GM19438 (cell line): ENCODE data around the gene ARMC3.
"Not testable (repeated sequence)": the region's sequence is repeated elsewhere in the genome, so short reads cannot be mapped to it uniquely, and the experiment has no call there.

ENCODE experiments used
- ATAC-seq: cut with Tn5 transposase; IDR thresholded peaks from one replicate; pipeline ENCODE4 v1.9.1; 2021; ENCODE audit warnings: low read depth; ENCODE audit not compliant: unreplicated experiment

Gene ARMC3

DNA sequence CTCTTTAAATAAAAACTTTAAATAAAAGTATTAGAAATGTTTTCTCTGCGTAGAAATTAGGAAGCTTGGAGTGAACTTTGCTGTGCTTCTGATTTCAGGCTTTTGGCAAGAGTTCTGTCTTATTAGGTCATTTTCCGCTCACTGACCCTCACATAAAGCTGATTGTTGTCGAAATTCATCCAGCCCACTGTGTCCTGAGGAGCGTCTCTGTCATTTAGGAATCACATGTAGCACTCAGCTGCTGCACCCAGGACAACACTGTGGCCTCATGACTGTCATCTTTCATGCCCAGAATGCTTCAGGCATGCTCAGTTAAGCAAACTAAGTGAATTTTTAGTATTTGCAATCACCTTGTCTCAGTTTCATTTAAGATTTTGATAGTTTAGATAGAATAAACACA lies 109.7 kb downstream of the ARMC3 start:
- ATAC-seq = no peak

DNA sequence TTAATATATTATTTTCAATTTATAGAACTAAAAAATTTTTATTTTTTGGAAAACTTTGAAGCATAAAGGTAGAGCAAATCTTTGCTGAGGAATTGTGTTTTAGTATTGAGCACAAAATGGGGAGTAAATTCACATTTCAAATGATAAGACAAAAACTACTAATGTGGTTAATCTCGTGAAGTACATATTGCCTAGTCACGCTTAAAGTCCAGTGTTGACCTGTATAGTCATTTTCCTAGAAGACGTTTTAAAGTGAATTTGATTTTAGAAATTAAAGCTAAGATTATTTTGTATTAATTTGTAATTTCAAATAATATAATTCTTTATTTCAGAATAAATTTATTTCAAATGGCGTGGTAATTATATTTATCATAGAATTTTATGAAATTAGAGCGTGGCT lies 110.3 kb downstream of the ARMC3 start:
- no peak for ATAC-seq

DNA sequence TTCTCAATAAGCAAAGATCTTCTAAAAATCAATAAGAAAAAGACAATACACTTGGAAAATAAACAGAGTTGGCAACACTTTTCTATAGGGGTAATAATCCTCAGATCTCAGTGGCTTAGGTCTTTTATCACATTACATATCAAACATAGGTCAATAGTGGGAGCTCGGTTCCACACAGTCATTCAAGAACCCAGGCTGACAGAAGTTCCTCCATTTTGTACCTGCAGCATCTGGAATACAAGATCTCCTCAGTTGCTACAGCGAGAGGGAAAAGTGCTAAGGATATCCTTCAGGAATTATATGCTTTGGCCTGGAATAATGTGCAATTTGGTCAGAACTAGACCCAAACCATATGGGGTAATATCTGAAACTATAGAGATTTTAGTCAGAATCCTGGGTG lies 112.1 kb downstream of the ARMC3 start:
- no peak for ATAC-seq

DNA sequence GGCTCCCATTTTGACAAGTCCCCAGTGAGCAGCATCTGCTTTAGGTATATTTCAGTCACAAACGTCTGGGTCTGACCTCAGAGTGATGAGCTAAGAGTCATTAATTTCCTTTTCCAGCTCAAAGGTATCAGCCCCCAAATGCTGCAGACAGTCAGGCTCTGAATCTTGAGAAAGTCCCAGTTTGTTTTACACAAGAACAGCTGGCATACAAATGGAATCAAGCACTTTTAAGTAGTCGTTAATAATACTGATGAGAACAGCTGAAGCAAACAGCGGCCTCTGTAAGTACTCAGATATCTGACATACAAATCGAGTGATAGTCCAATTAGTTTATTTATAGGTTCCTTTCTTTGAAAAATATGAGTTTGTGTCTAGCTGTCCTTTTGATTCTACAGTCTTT lies 118.2 kb downstream of the ARMC3 start:
- no peak for ATAC-seq

DNA sequence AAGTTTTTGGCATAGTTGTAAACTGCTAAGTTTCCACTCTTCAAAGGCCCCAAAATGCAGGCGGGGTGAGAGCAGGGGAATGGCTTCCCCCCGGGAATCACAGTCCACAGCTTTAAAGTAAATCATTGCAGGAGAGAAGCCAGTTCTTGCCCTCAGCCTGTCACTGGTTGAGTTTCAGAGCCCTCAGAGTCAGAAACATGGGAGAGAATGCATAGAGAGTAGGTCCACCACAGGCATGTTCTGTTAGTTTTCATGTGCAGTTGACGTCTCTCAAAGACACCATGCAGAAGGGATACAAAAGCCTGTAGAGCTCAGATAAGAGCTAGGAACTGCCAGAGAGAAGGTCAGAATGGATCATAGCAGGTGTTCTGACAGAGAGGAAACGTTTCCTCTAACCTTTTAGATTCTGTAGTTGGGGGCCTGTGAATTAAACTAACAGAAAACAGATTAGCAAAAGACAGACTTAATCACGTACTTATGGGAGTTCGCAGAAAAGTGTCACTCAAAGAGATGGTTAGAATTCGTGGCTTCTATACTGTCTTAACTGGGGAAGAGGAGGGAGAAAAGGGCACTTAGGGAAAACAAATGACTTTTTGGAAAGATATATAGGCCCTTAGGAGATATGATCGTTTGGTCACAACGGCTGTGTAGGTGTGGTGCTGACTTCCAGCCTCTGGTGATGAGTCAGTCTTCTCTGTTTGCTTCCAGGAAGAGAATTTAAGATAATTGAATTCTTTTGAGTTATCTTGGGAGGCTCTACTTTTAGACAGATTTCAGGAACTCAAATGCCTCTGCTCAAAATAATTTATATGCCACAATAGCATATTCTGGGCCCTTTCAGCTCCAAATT lies 119.6 kb downstream of the ARMC3 start:
- ATAC-seq = no peak

DNA sequence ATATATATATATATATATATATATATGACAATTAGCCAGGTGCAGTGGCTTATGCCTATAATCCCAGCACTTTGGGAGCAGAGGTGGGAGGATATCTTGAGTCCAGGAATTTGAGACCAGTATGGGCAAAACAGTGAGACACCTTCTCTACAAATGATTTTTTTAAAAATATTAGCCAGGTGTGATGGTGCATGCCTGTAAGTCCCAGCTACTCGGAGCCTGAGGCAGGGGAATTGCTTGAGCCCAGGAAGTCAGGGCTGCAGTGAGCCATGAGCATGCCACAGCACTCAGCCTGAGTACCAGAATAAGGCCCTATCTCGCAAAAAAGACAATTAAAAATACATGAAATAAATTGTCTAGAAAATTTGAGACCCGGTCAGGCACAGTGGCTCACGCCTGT lies 120.3 kb downstream of the ARMC3 start:
- ATAC-seq = no peak

DNA sequence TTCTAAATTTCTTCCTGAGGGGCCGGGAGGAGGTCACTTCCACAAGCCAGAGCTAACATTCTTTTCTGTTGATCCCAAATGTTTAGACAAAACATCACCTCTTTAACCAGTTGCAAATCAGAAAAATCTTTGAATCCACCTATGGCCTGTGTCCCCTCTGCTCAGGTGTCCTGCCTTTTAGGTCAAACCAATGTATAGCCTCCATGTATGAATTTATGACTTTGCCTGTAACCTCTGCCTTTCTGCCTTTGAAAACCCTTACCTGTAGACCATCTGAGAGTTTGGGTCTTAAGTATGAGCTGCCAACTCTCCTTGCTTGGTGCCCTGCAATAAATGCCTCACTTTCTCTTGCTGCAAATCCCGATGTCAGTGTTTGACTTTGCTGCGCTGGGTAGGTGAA lies 123.4 kb downstream of the ARMC3 start:
- ATAC-seq = no peak

DNA sequence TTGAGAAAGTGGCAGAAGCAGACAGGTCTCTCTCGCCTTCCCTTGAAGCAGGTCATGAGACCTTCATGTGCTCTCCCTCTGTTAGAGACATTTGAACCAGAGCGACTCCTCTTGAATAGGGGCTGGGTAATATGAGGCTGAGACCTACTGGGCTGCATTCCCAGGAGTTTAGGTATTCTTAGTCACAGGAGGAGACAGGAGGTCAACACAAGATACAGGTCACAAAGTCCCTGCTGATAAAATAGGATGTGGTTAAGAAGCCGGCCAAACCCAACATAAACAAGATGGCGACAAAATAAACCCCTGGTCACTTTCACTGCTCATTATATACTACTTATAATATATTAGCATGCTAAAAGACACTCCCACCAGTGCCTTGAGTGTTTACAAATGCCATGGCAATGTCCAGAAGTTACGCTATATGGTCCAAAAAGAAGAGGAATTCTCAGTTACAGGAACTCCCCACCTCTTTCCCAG lies 124.0 kb downstream of the ARMC3 start:
- no peak for ATAC-seq

DNA sequence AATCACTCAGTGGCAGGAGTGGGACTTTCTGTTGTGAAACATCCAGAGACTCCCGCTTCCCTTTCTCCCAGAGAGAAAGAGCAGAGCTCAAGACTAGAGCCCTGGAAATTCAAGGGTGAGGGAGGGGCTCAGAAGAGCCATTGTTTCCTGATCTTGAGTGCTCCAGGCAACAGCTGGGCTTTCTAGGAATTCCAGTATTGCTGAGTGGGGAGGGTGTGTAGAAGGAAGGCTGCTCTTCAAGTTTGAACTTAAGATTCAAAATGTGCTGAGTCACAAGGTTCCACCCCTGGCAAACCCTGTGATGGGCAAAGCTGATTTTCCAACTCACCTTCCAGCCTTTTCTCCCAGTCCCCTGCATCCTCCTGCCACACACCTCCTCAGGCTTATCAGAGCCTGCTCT lies 125.2 kb downstream of the ARMC3 start:
- ATAC-seq = no peak

DNA sequence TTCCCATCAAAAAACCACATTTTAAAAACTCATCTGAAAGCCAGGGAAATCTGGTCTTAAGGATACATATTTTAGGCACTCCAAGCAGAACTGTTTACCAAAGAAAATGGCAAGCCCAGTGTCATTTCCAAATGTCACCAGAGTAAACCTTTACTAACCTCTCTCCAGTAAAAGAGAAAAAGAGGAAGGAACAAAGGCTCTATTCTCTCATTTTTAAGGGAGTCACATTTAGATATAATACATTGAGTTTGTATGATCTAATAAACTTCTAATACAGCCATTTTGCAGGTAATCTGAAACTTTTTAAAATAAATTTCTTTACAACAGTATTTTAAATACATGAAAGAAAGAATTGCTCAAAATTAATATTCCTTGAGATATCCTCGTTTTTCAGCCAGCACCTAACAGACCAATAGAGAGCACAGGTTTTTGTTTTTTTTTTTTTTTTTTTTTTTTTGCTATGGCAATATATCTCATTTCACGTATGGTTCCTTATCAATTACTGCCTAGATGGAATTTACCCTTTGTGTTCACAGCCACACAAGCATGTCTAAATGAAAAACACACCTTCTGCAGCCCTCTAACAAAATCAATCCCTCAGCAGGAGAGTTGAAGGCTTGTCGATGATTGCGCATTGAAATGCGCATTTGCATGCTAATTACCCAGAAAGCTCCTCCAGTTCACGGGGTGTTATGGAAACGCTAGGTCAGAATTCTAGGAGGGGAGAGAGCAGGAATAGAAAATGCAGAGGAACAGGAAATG lies 127.8 kb downstream of the ARMC3 start:
- ATAC-seq = no peak

DNA sequence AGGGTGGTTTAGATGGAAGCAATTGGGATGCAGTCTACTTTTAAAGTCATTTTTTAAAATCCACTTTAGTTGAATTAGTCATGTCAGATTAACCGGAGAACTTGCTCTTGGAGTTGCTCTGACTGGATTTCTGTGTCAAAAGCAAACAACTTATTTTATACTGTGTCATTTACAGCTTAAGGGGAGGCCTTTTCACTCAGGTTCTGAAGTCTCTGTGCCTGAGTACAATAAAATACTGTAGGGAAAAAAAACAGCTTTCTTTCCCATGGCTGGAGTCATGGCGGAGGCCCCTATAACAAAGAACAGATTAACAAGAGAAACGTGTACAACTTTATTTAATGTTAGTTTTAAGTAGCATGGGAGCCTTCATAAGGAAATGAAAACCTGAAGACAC lies 128.3 kb downstream of the ARMC3 start:
- no peak for ATAC-seq

DNA sequence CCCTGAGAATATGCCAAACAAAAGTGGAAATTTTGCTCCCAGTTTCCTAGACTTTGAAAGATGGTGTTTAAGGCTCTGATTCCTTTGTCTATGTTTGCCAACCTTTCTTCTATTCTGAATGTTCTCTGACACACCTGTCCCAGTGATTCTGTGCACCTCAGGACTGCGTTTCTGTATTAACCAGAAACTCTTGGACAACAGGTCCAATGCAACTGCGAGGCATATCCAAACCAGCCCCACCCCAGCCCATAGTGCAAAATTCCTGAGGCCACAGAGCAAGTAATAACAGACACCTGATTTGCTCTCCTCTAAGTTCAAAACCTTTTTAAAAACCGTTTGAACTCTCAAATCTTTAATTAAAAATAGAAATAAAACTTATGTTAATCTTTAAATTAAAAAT lies 130.5 kb downstream of the ARMC3 start:
- ATAC-seq = no peak

DNA sequence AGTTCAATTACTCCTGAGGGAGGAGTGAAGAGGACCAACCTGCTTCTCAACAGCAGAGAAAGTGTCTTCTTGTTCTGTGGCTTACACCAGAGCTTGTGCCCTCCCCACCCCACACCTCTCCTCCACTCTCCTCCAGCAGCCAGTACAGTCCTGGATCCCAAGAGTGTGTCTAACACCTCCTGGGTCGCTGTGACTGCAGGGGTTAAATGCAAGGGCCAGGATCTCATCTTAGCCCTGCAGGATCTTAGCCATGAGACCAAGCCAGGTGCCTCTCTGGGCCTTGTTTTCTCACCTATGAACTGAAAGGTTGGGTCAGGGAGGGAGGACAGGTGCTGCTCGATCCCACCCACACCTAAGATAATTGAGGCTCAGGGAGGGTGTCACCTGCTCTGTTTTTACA lies 133.1 kb downstream of the ARMC3 start:
- no peak for ATAC-seq

DNA sequence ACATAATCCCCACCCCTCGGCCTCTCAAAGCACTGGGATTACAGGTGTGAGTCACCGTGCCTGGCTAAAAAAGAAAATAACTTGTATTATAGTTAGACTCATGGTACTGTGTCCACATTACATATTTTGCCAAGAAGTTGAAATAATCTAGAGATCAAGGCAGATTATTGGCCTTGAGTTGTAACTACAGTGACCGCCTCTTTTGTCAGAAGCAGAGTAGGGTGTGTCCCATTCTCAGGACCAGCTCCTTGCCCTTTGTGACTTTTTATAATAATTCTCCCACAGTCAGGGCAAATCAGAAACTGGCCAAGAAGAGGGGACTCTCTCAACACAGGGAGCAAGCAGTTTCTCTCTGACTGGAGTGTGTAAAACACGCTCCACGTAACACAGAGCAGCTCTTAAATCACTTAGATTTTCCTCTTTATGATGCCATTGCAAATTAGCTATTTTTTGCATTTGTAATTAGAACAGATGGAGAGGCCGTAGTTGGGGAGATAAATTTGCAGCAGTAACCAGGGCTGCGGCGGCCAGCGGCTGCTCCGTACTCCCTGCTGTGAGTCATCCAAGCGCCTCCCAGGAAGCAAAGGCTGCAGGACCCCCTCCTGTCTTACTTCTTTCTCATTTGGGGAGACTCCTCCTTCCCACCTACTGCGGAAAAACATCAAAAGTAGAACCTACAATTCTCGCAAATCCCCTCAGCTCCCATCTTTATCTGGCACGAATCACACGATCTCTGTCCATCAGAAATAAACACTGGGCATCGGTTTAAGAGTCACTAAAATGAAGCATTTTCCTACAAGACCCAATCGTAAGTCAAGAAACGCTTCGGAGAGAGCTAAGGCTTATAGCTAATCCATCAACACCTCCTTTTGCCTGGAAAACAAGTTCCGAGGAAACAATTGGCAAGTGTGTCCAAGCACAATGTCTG lies 135.5 kb downstream of the ARMC3 start:
- no peak for ATAC-seq

DNA sequence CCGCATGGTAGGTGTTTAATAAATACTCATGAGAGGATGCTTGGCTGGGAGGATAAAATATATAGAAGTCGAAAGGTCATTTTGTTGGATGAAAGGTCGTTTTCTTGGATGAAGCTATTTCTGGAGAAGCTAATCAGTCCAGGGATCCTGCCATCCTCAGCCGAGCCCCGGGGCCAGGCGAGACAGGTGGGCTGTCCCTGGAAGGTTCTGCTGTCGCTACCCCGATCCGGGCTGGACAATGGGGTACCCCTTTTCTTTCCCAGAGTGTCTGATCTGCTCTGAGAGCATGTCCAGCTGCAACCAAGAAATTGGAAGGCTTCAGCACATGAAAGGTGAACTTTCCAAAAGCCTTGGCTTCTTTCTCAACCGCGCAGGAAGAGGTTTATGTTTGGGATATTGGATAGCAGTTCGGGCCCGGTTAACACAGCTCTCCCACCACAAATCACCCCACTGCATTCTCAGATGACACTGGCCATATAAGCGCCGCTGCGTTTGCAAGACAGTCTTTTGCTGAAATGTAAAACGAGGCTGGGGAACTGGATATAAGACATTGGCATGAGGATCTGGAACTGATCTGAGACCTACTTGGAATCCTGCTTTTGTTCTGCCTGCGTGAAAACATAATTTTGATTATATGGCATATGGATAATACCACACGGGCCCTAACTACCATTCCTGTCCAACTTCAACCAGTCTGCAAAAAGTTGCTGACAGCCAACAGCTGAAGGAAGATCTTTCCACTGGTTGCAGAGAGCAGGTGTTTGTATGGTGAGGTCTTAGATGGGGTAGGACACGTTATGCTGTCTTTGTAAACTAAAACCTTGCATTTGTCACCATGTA lies 136.3 kb downstream of the ARMC3 start:
- no peak for ATAC-seq

DNA sequence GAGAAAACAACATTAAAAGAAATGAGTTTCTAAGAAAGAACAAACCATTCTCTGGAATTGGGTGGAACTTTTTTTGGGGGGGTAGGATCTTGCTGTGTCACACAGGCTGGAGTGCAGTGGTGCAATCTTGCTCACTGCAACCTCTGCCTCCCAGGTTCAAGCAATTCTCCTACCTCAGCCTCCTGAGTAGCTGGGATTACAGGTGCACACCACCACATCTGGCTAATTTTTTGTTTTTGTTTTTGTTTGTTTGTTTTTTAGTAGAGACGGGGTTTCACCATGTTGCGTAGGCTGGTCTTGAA lies 136.9 kb downstream of the ARMC3 start:
- not testable (repeated sequence) for ATAC-seq

DNA sequence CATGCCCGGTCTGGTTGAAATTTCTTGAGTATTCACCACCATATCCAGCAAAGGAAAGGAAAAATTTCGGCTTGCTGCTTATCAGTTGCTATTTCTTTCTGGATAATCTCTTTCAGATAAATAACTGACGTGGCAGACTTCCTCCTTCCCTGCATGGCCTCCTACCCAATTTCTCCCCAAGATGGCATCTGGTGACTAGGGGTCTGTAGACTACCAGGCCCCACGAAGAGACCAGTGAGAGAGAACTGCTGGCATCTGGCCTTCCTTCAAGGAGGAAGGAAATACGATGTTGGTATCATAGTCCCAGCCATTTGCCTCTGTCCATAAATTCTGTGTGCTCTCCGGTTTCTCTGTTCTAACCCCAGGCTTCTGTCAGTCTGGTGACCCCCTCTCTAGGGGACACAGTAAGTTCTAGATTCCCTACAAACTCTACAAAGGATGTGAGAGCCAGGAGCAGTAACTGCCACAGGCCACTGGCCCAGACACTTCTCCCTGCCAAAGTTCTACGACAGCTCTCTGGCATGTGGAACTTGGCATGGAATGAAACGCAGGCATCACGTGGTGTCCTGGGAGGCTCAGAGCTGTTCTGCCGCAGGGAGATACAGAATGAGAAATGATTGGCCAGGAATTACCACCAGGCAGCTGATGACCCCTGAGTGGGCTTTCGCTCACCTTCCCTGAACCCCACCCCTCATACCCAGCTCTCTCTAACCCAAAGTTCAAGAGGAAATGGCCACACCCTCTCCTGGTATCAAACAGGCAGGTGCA lies 137.5 kb downstream of the ARMC3 start:
- ATAC-seq = no peak

DNA sequence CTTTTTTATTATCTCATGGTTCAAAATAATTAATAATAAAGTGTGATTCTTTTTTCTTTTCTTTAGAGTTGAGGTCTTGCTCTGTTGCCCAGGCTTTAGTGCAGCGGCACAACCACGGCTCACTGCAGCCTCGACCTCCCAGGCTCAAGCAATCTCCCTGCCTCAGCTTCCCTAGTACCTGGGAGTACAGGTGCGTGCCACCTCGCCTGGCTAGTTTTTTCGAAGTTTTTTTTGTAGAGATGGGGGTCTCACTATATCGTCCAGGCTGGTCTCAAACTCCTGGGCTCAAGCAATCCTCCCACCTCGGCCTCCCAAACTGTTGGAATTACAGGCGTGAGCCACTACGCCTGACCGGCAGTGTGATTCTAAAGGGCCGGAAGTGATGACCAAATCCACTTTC lies 139.5 kb downstream of the ARMC3 start:
- ATAC-seq = no peak
